ENCODE results near the gene CCDC134. TPM values are rescaled to one million over a fixed set of nuclear protein-coding genes. Genes with fewer than 3 reads are reported as not detected.

CCDC134 gene
- total RNA-seq, 1 donor from 2014 or later: 7.3 TPM

DNA sequence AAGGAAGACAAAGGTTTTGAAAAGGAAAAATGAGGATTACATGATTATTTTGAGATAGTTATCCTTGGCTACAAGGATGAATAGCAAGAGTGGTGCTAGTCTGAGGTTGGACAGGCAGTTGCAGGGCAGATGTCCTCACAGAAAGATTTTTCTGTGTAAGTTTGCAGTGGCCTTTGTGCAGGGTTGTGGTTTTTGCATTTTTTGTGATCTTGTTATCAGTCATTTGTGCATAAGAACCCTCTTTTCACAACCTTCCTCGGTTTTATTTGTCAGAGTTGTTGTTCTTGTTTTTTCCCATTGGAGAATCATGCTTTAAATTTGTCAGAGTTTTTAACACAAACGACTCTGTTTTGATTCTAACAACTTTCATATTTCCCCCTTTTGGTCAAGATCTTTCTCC, 1.4 kb downstream of the CCDC134 start:
- TF ChIP-seq CTCF (IDR thresholded peaks at IDR 0.05): no peak
- ATAC-seq: no peak
- Histone ChIP-seq H3K27ac (no peak overlapping the region), H3K27me3 (no peaks in the 10 kb centered on the region), H3K4me3 (no peak overlapping the region), H3K9me3 (no peaks in the 10 kb centered on the region), H3K36me3 (no peaks in the 10 kb centered on the region), H3K4me1 (peaks cover 13% of the 10 kb centered on the region)
- intact Hi-C loops (cut with DNase I): no loop called here
- no peak for DNase-seq

- H3K27ac ChIP-seq: no peak overlapping the region
- no peaks in the 10 kb centered on the region for H3K27me3 ChIP-seq
- intact Hi-C loops (cut with DNase I): no loop called here
- TF ChIP-seq CTCF (IDR thresholded peaks at IDR 0.05): no peak
- no peak for DNase-seq
- peaks cover 5% of the 10 kb centered on the region for H3K4me1 ChIP-seq
- H3K4me3 ChIP-seq: no peak overlapping the region
- no peaks in the 10 kb centered on the region for H3K9me3 ChIP-seq
- no peak for ATAC-seq
- no peaks in the 10 kb centered on the region for H3K36me3 ChIP-seq
Observed at GRCh38 chr22:41805639-41806038, 5.2 kb downstream of the CCDC134 start.

DNA sequence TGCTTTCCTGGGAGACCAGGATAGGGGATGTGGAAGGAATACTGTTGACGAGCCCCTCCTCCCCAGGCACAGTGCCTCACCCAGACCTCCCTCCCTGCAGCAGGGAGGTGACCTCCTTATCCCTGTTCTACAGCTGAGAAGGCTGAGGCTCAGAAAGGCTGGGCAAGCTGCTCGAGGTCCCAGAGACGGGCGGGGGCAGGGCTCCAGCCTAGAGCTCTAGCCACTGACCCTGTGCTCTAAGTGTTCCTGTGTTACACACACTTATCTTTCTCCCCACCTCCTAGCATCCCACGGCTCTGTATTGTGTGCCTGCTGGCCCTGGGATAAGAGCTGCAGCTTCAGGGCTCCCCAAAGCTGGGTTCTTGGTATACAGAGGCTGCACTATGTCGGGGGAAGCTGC, 7.9 kb downstream of the CCDC134 start:
- TF ChIP-seq CTCF (IDR thresholded peaks at IDR 0.05): no peak
- Histone ChIP-seq H3K4me3 (no peak overlapping the region), H3K4me1 (no peaks in the 10 kb centered on the region), H3K9me3 (no peaks in the 10 kb centered on the region), H3K36me3 (no peaks in the 10 kb centered on the region), H3K27ac (no peak overlapping the region), H3K27me3 (no peaks in the 10 kb centered on the region)
- intact Hi-C loops (cut with DNase I): no loop called here
- ATAC-seq: no peak
- DNase-seq: no peak

DNA sequence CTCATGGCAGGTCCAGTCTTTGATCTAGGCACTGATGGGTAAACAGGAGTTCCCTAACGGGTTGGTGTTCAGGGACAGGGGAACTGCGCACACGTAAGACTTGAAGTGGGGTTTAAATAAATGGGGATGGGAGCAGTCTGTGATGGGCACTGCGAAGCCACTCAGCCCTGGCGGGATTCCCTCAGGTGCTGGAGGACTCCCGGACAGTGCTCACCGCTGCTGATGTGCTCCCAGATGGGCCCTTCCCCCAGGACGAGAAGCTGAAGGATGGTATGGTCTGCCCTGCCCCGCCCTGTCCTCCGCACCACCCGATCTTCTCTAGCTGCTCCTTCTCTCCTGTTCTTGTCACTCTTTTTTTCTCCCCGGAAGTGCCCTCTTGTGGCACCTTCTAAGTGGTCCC, 9.5 kb downstream of the CCDC134 start:
- DNase-seq (no peak), ATAC-seq (no peak)
- H3K4me1 ChIP-seq: no peaks in the 10 kb centered on the region
- H3K4me3 ChIP-seq: no peak overlapping the region
- no peaks in the 10 kb centered on the region for H3K36me3 ChIP-seq
- TF ChIP-seq CTCF (IDR thresholded peaks at IDR 0.05): no peak
- no peaks in the 10 kb centered on the region for H3K9me3 ChIP-seq
- H3K27ac ChIP-seq: no peak overlapping the region
- H3K27me3 ChIP-seq: no peaks in the 10 kb centered on the region
- intact Hi-C loops (cut with DNase I): no loop called here

GRCh38 chr22:41812805-41813545, 12.5 kb downstream of the CCDC134 start:
- Histone ChIP-seq H3K36me3 (no peaks in the 10 kb centered on the region), H3K9me3 (no peaks in the 10 kb centered on the region), H3K27ac (no peak overlapping the region), H3K4me3 (no peak overlapping the region), H3K27me3 (no peaks in the 10 kb centered on the region), H3K4me1 (no peaks in the 10 kb centered on the region)
- intact Hi-C loops (cut with DNase I): no loop called here
- TF ChIP-seq CTCF (IDR thresholded peaks at IDR 0.05): no peak
- DNase-seq (no peak), ATAC-seq (no peak)
